SKM-1 treated with dmso at 0.1 percent for 144 hours (cell line): Measurements from ENCODE around the gene DDX23.

ENCODE experiments used
- DNase-seq: peaks from one replicate; lab custom pipeline; 2025; ENCODE audit not compliant: unreplicated experiment; lab: John Stamatoyannopoulos, UW

DDX23 gene

GRCh38 chr12:48824905-48825304 is 27.1 kb downstream of the DDX23 start:
- no peak for DNase-seq

GRCh38 chr12:48824112-48824511 is 27.9 kb downstream of the DDX23 start:
- no peak for DNase-seq

DNA sequence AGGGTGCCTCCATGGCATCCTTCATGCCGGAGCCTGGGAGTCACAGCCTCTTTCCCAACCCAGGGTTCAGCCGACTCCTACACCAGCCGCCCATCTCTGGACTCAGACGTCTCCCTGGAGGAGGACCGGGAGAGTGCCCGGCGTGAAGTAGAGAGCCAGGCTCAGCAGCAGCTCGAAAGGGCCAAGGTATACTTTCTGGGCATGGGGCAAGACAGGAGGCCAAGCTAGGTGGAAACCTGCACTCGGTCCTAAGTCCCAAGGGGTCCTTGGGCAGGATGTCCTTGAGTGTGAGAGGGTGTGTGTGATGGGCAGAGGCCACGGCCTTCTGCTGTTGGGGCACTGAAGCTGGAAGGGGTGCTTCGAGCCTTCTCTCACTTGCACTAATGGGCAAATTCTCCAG is 28.7 kb downstream of the DDX23 start:
- DNase-seq: no peak

- DNase-seq: no peak
Observed at GRCh38 chr12:48822711-48823110, 29.3 kb downstream of the DDX23 start.

- DNase-seq: no peak
Observed at GRCh38 chr12:48822139-48822538, 29.8 kb downstream of the DDX23 start.

GRCh38 chr12:48819986-48820725 is 31.8 kb downstream of the DDX23 start:
- no peak for DNase-seq

- no peak for DNase-seq
Observed at GRCh38 chr12:48818831-48819590, 33.0 kb downstream of the DDX23 start.

- DNase-seq: no peak
Observed at GRCh38 chr12:48817873-48818830, 33.8 kb downstream of the DDX23 start, which contains the start of gene CACNB3. Gene CACNB3, plus strand, starts transcription at chr12:48818496. Its CDS starts 434 bp downstream, at chr12:48818930.

- no peak for DNase-seq
Observed at GRCh38 chr12:48816143-48816854, 35.7 kb downstream of the DDX23 start.

- DNase-seq: peak; percentile 44
Observed at GRCh38 chr12:48815126-48816110, 36.5 kb downstream of the DDX23 start.

DNA sequence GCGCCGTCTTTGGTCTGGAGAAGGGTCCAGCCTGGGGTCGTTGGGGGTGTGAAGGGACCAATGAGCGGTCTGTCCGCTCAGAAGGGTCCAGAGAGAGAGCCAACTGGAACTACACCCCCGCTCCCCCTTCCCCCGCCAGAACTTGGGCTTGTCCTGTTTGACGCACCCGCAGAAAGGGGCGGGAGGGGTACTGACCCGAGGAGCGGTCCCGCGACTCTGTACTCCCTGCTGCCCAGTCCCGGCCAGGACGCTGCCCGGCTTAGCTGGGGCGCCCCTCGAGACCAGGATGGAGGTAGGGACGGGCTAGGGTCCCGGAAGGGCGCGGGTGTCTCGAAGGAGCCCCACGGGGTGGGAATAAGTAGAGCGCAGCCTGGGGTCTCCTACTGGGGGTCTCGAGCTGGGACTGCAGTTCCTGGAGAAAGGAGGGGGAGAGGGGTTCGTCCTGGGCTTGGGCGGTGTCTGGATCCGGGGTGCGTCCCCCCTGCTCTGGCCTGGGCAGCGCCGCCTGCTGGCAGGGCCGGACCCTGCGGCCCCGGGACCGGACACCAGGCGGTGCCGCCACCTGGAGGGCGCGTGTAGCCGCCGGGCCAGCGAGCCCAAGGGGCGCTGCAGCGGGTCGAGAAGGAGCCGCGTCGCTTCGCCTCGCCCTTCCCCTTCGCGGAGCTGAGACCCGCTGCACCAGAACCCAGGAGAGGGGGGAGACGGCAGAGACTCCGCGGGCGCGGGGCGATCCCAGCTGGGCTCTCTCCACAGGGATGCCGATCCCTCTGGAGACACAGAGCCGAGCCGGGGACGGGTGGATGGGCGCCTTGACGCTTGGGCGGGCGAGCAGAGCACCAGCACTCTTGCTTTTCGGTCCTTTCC is 37.5 kb downstream of the DDX23 start:
- no peak for DNase-seq

DNA sequence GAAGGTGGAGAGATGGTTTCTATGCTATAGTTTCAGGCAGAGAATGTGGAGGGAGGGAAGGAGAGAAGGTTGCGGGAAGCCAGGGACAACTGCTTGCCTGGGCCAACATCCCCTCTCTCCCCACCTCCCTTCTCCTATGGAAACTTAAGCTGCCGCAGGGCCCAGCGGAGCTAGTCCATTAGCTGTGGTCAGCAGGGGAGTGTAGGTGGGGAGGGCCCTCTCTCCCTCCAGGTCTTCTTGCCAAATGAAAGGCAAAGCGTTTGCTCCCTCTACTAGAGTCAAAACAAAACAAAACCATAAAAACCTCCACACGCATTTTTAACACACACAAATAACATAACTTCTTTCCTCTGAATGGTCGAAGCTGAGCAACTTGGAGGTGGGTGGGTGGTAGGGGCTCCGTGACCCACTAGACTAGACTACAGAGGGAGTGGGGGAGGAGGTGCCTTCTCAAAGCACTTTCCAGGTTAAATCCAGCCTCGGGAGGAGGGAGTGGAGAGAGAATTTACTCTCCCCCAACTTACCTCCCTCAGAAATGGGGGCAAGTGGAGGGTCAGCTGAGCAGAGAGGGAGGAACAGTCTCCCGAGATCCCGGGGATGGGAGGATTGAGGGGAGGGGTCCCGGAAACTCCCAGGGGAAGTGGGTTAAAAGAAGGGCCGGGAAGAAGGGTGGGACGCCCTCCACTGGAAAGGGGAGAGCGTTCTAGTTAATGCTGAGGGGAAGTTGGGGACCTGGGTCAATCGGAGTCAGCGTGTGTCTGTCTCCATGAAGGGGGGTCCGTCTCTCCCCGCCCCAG is 38.3 kb downstream of the DDX23 start:
- DNase-seq: no peak

DNA sequence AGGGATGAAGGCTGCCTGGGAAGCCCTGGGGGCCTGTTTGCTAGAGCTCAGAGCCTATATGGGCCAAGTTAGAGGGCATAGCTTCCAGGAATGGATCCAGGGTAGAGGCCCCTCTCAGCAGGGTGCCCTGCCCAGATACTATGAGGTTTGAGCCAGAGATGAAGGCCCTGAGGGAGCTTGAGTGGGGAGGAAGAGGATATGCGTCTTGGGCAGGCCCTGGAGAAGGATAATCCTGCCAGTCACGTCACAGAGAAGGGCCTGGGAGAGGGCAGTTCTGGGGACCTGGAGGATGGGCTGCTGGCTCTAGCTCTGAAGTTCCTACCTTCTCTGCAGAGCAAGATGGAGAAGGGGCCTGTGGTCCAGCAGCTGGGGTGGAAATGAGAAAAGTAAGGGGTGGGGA is 39.6 kb downstream of the DDX23 start:
- no peak for DNase-seq

DNA sequence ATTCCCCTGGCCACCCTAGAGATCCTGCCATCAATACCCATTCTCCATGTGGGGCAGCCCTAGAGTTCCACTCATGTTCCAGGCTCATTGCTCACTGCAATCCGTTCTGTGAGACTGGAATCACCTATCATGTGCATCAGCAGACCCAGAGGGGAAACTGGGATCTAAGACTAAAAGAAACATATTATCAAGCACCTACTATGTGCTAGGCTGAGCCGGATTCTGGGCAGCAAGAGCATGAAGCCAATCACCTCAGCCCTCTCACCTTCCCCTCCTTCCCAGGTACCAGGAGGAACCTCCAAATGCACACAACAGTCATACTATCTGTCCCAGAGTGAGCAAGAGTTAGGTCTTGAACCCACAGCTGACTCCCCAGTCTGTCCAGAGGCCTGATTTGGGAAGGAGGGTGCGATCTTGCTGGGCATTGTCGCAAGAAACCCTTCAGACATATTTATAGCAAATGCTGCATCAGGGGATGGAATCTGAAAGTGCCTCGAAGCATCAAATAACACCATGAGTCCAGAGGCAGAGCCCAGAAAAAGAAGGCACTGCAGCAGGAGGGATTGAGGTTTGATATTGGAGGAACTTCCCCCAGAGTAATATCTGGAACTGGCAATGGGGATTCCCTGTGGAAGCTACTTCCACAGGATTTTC is 40.4 kb downstream of the DDX23 start:
- DNase-seq: no peak

GRCh38 chr12:48810903-48811431 is 41.0 kb downstream of the DDX23 start:
- DNase-seq: no peak

GRCh38 chr12:48807981-48808380 is 44.0 kb downstream of the DDX23 start:
- no peak for DNase-seq

- no peak for DNase-seq
Observed at GRCh38 chr12:48803675-48804074, 48.3 kb downstream of the DDX23 start.
